H1 (cell line): ENCODE measurements around the gene MRPS15.

ENCODE experiments used
- BCL11A ChIP-seq, 2 experiments: IDR thresholded peaks; one replicate each; pipeline ENCODE4 v1.6.1; 2011; ENCODE audit warnings: low read depth in 2 of 2, low read length in 2 of 2, mild to moderate bottlenecking in 2 of 2
- EGR1 ChIP-seq: IDR thresholded peaks from 2 replicates; pipeline ENCODE4 v1.6.1; 2011; ENCODE audit warnings: low read depth, low read length, borderline replicate concordance
- EZH2 ChIP-seq: fragments of 200-600 bp; sonication (generic); IDR thresholded peaks from 2 replicates; pipeline ENCODE4 v1.7.1; 2012; ENCODE audit warnings: low read depth, mild to moderate bottlenecking, moderate library complexity, low read length, inconsistent platforms; ENCODE audit not compliant: severe bottlenecking
- GABPA ChIP-seq: IDR thresholded peaks from 2 replicates; pipeline ENCODE4 v1.6.1; 2011; ENCODE audit warnings: mild to moderate bottlenecking, low read length, moderate library complexity, borderline replicate concordance; ENCODE audit not compliant: insufficient read depth
- HDAC6 ChIP-seq: IDR thresholded peaks from one replicate; pipeline ENCODE4 v1.7.1; 2012; ENCODE audit warnings: low read depth, mild to moderate bottlenecking, inconsistent platforms, low read length, moderate library complexity
- PHF8 ChIP-seq: fragments of 200-600 bp; sonication (generic); conservative IDR thresholded peaks from 2 replicates; pipeline ENCODE4 v1.7.1; 2012; ENCODE audit warnings: low read depth, mild to moderate bottlenecking, inconsistent platforms, low read length, moderate library complexity
- POLR2A ChIP-seq, 2 experiments: IDR thresholded peaks; 1 replicate in 1 of 2; 2 replicates in 1 of 2; pipeline ENCODE4 v1.6.1; 2011; ENCODE audit warnings: low read depth in 2 of 2, low read length in 2 of 2, mild to moderate bottlenecking in 2 of 2; ENCODE audit errors: control extremely low read depth in 1 of 2
- POLR2AphosphoS5 ChIP-seq: IDR thresholded peaks from 2 replicates; pipeline ENCODE4 v1.6.1; 2011; ENCODE audit warnings: low read depth, low read length
- RFX5 ChIP-seq: IDR thresholded peaks from 2 replicates; pipeline ENCODE4 v1.6.1; 2011; ENCODE audit warnings: low read depth, low read length, improper control_type of control experiment, borderline replicate concordance
- SP1 ChIP-seq: IDR thresholded peaks from 2 replicates; pipeline ENCODE4 v1.6.1; 2011; ENCODE audit warnings: low read depth, low read length
- TAF1 ChIP-seq: IDR thresholded peaks from 2 replicates; pipeline ENCODE4 v1.6.1; 2011; ENCODE audit warnings: mild to moderate bottlenecking, low read depth, low read length
- TF ChIP-seq, protein P1 (sequence below), 3 experiments: IDR thresholded peaks; 1 replicate in 2 of 3; 2 replicates in 1 of 3; pipeline versions ENCODE4 v1.5.1 to v1.6.1; 2011; ENCODE audit warnings: low read length in 3 of 3, mild to moderate bottlenecking in 3 of 3, inconsistent platforms in 2 of 3, low read depth in 1 of 3, moderate library complexity in 1 of 3; ENCODE audit not compliant: insufficient read depth in 1 of 3; ENCODE audit errors: control extremely low read depth in 1 of 3
- TF ChIP-seq, protein P2 (sequence below): IDR thresholded peaks from 2 replicates; pipeline ENCODE4 v1.6.1; 2012; ENCODE audit warnings: low read length, inconsistent platforms

DNA sequence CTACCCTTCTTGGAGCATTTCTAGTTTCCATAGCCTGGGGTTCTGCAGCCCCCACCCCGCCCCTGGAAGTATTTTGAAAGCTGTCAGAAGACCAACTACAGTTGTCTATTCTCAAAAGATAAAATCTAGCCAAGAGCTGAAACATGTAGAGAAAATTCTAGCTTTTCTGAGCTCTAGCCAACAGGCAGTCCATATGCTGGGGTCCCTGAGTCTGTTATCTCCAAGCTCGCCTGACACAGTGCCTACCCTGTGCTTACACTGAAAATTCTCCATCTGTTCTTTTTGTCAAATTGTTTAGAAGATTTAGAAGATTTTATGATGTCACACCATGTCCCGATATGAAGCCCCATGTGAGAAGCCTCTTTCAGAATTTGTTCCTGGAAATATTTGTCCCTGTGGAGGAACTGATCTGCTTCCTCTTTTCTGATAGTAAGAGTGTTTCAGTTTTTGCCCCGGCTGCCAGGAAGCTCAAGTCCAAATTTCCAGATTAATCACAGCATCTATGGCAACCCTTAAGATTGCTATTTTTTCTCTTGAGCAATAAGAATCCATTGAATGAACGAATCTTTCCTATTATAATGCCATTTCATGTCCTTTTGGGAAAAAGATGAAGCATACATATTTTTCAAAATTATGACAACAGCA lies 42.2 kb upstream of the MRPS15 start:
- no peak for TF ChIP-seq POLR2AphosphoS5
- TF ChIP-seq, protein P1, sequence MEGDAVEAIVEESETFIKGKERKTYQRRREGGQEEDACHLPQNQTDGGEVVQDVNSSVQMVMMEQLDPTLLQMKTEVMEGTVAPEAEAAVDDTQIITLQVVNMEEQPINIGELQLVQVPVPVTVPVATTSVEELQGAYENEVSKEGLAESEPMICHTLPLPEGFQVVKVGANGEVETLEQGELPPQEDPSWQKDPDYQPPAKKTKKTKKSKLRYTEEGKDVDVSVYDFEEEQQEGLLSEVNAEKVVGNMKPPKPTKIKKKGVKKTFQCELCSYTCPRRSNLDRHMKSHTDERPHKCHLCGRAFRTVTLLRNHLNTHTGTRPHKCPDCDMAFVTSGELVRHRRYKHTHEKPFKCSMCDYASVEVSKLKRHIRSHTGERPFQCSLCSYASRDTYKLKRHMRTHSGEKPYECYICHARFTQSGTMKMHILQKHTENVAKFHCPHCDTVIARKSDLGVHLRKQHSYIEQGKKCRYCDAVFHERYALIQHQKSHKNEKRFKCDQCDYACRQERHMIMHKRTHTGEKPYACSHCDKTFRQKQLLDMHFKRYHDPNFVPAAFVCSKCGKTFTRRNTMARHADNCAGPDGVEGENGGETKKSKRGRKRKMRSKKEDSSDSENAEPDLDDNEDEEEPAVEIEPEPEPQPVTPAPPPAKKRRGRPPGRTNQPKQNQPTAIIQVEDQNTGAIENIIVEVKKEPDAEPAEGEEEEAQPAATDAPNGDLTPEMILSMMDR (IDR thresholded peaks at IDR 0.05; ENCODE audit: control extremely low read depth in 1 of 3, insufficient read depth in 1 of 3, low read depth in 1 of 3, low read length in 3 of 3) = no peak
- TF ChIP-seq PHF8 = no peak
- no peak for TF ChIP-seq SP1
- no peak for TF ChIP-seq EZH2
- TF ChIP-seq POLR2A (IDR thresholded peaks at IDR 0.05; ENCODE audit: control extremely low read depth in 1 of 2, low read depth in 2 of 2, low read length in 2 of 2) = no peak
- TF ChIP-seq RFX5 = no peak
- no peak for TF ChIP-seq TAF1
- TF ChIP-seq GABPA = no peak
- no peak for TF ChIP-seq EGR1
- TF ChIP-seq, protein P2, sequence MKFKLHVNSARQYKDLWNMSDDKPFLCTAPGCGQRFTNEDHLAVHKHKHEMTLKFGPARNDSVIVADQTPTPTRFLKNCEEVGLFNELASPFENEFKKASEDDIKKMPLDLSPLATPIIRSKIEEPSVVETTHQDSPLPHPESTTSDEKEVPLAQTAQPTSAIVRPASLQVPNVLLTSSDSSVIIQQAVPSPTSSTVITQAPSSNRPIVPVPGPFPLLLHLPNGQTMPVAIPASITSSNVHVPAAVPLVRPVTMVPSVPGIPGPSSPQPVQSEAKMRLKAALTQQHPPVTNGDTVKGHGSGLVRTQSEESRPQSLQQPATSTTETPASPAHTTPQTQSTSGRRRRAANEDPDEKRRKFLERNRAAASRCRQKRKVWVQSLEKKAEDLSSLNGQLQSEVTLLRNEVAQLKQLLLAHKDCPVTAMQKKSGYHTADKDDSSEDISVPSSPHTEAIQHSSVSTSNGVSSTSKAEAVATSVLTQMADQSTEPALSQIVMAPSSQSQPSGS = no peak
- no peak for TF ChIP-seq BCL11A (IDR thresholded peaks at IDR 0.05; ENCODE audit: low read depth in 2 of 2, low read length in 2 of 2)
- no peak for TF ChIP-seq HDAC6
